Panc1 (cell line): Measurements from ENCODE around the gene FBXL19. TPM values are rescaled to one million over a fixed set of nuclear protein-coding genes. Genes with fewer than 3 reads are reported as not detected.

Experiments
- ATAC-seq: fragments of 200-7000 bp; cut with Tn5 transposase; 2 replicates; pipeline ENCODE4 v1.9.1; 2020; ENCODE audit warnings: mild to moderate bottlenecking, moderate library complexity
- BruUV-seq: library from RNA; stranded (reverse); fragments of 400-500 nt; replicated peaks from 2 replicates; lab custom pipeline; 2021; lab: Mats Ljungman, UMichigan
- CTCF ChIA-PET: fragments of 300-600 bp; sonication (Branson Sonifier 250); formaldehyde crosslinking; loops from one replicate; lab custom pipeline; 2022; ENCODE audit warnings: antibody characterized with exemption; lab: Charles Lee
- POLR2A ChIA-PET: fragments of 300-600 bp; sonication (Branson Sonifier 250); formaldehyde crosslinking; loops from one replicate; lab custom pipeline; 2022; ENCODE audit warnings: antibody characterized with exemption; lab: Charles Lee
- DNase-seq: peaks from one replicate; pipeline ENCODE4 v3.0.0-alpha.2; 2010; ENCODE audit warnings: low read depth, low spot score
- H3K27ac ChIP-seq: 2 replicates; pipeline ENCODE4 v1.5.1; 2011; ENCODE audit warnings: mild to moderate bottlenecking, low read length, inconsistent platforms
- H3K27me3 ChIP-seq: fragments of 200-500 bp; sonication (Bioruptor generic); 2 replicates; pipeline ENCODE4 v1.6.0; 2014; ENCODE audit warnings: low read length, inconsistent platforms; ENCODE audit not compliant: control insufficient read depth, insufficient read depth
- H3K36me3 ChIP-seq: fragments of 200-500 bp; sonication (Bioruptor generic); 2 replicates; pipeline ENCODE4 v1.5.1; 2014; ENCODE audit warnings: inconsistent platforms, mild to moderate bottlenecking, low read length, moderate library complexity; ENCODE audit not compliant: control insufficient read depth, insufficient read depth
- H3K4me1 ChIP-seq: 2 replicates; pipeline ENCODE4 v1.5.1; 2011; ENCODE audit warnings: inconsistent platforms, mild to moderate bottlenecking, low read length, moderate library complexity; ENCODE audit not compliant: control insufficient read depth, insufficient read depth
- H3K4me3 ChIP-seq, 2 experiments: 2 replicates each; pipeline ENCODE4 v1.5.1; 2011 to 2012; ENCODE audit warnings: low read depth in 2 of 2, low read length in 2 of 2, mild to moderate bottlenecking in 2 of 2, inconsistent platforms in 1 of 2, moderate library complexity in 1 of 2
- H3K9me3 ChIP-seq: fragments of 200-500 bp; sonication (Bioruptor generic); 2 replicates; pipeline ENCODE4 v1.5.1; 2014; ENCODE audit warnings: low read depth, mild to moderate bottlenecking, inconsistent platforms, low read length, moderate library complexity; ENCODE audit not compliant: control insufficient read depth, insufficient read depth
- POLR2AphosphoS5 ChIP-seq: IDR thresholded peaks from 2 replicates; pipeline ENCODE4 v1.6.1; 2012; ENCODE audit warnings: mild to moderate bottlenecking, low read depth, low read length, moderate library complexity
- SIN3A ChIP-seq: IDR thresholded peaks from 2 replicates; pipeline ENCODE4 v1.6.1; 2012; ENCODE audit warnings: low read depth, mild to moderate bottlenecking, low read length, moderate library complexity, borderline replicate concordance; ENCODE audit not compliant: insufficient read depth
- TCF7L2 ChIP-seq: IDR thresholded peaks from 2 replicates; pipeline ENCODE4 v1.6.1; 2011; ENCODE audit warnings: mild to moderate bottlenecking, low read depth, low read length, inconsistent platforms
- in situ Hi-C: cut with HindIII; loops from 2 replicates; pipeline ENCODE4 v1.10.0; 2016; ENCODE audit warnings: low sequenced_read_pairs, low pct_unique_long_range_greater_than_20kb
- intact Hi-C: fragments of 100-400 bp; cut with micrococcal nuclease; formaldehyde crosslinking; loops from one replicate; pipeline ENCODE4 v1.10.0; 2022; ENCODE audit not compliant: unreplicated experiment
- total RNA-seq: library from RNA; stranded (reverse); gene quantifications from one replicate; pipeline ENCODE4 v1.2.1, GENCODE V29; 2021; ENCODE audit not compliant: unreplicated experiment
- TF ChIP-seq, protein P1 (sequence below), 2 experiments: IDR thresholded peaks; 2 replicates each; pipeline ENCODE4 v1.6.1; 2011 to 2012; ENCODE audit warnings: low read depth in 2 of 2, control low read depth in 1 of 2, low read length in 1 of 2, mild to moderate bottlenecking in 1 of 2, moderate library complexity in 1 of 2; ENCODE audit not compliant: insufficient read depth in 1 of 2
- TF ChIP-seq, protein P2 (sequence below): fragments of 450-650 bp; IDR thresholded peaks from 2 replicates; pipeline ENCODE4 v1.5.1; 2017; ENCODE audit warnings: mild to moderate bottlenecking

The FBXL19 gene
- total RNA-seq, 1 experiment from 2014 or later = 52.3 TPM

GRCh38 chr16:30925632-30925987, 2.2 kb downstream of the FBXL19 start:
- no peak for TF ChIP-seq TCF7L2
- no peak for TF ChIP-seq SIN3A
- no peak for TF ChIP-seq POLR2AphosphoS5
- TF ChIP-seq, protein P1, sequence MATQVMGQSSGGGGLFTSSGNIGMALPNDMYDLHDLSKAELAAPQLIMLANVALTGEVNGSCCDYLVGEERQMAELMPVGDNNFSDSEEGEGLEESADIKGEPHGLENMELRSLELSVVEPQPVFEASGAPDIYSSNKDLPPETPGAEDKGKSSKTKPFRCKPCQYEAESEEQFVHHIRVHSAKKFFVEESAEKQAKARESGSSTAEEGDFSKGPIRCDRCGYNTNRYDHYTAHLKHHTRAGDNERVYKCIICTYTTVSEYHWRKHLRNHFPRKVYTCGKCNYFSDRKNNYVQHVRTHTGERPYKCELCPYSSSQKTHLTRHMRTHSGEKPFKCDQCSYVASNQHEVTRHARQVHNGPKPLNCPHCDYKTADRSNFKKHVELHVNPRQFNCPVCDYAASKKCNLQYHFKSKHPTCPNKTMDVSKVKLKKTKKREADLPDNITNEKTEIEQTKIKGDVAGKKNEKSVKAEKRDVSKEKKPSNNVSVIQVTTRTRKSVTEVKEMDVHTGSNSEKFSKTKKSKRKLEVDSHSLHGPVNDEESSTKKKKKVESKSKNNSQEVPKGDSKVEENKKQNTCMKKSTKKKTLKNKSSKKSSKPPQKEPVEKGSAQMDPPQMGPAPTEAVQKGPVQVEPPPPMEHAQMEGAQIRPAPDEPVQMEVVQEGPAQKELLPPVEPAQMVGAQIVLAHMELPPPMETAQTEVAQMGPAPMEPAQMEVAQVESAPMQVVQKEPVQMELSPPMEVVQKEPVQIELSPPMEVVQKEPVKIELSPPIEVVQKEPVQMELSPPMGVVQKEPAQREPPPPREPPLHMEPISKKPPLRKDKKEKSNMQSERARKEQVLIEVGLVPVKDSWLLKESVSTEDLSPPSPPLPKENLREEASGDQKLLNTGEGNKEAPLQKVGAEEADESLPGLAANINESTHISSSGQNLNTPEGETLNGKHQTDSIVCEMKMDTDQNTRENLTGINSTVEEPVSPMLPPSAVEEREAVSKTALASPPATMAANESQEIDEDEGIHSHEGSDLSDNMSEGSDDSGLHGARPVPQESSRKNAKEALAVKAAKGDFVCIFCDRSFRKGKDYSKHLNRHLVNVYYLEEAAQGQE (IDR thresholded peaks at IDR 0.05; ENCODE audit: insufficient read depth in 1 of 2, low read depth in 2 of 2, low read length in 1 of 2) = no peak
- TF ChIP-seq, protein P2, sequence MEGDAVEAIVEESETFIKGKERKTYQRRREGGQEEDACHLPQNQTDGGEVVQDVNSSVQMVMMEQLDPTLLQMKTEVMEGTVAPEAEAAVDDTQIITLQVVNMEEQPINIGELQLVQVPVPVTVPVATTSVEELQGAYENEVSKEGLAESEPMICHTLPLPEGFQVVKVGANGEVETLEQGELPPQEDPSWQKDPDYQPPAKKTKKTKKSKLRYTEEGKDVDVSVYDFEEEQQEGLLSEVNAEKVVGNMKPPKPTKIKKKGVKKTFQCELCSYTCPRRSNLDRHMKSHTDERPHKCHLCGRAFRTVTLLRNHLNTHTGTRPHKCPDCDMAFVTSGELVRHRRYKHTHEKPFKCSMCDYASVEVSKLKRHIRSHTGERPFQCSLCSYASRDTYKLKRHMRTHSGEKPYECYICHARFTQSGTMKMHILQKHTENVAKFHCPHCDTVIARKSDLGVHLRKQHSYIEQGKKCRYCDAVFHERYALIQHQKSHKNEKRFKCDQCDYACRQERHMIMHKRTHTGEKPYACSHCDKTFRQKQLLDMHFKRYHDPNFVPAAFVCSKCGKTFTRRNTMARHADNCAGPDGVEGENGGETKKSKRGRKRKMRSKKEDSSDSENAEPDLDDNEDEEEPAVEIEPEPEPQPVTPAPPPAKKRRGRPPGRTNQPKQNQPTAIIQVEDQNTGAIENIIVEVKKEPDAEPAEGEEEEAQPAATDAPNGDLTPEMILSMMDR = no peak
- H3K9me3 ChIP-seq = no peaks in the 10 kb centered on the region
- no peaks in the 10 kb centered on the region for H3K27me3 ChIP-seq
- no TSS peak for BruUV-seq
- no peak overlapping the region; a peak in 1 of 4 replicates for H3K4me3 ChIP-seq
- no peak for DNase-seq
- no peak for ATAC-seq
- H3K4me1 ChIP-seq = peaks cover 9% of the 10 kb centered on the region
- ChIA-PET POLR2A (no interaction called here), CTCF (no interaction called here)
- in situ Hi-C loops (no loop called here), intact Hi-C loops (no loop called here)
- no peak overlapping the region for H3K27ac ChIP-seq
- H3K36me3 ChIP-seq = no peaks in the 10 kb centered on the region

DNA sequence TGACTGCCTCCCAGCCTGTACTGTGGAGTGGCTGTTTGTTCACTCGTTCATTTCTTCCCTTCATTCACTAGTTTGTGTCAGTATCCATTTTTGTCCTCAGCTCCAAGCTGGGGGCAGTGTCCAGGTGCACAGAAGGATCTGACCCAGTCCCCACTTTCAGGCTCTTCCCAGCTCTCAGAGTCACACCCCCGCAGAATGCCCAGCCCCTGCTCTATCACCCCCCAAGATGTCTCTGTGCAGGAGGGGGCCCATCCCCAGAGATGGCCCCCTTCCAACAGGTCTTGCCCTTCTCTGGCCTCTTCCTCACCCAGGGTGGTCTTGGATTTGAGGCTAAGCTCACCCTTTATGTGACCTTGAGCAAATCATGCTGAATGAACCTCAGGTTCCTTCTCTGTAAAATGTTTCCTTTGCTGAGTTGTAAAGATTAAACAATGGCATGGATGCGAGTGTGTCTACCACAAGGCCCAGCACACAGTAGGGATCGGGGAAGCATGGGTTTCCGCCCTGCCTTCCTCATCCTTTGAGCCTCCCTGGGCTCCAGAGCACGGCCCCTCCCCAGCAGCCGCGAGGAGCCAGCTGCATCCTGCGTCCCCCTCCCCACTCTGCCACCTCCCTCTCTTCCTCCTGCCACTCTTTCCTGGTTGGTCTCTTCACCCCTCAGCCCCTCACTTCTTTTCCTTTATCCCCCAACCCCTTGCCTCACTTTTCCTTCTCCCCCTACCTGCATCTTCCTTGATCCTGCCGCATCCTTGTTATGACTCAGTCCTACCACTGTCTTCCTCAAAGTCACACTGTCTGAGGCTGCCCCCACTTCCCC, 2.8 kb downstream of the FBXL19 start:
- no peak overlapping the region for H3K27ac ChIP-seq

More for the DNA sequence above, 2.8 kb downstream of the FBXL19 start:
- no TSS peak for BruUV-seq
- ATAC-seq (no peak), DNase-seq (no peak)
- POLR2A ChIA-PET = no interaction called here
- in situ Hi-C loops = no loop called here
- intact Hi-C loops = no loop called here
- H3K27me3 ChIP-seq = no peaks in the 10 kb centered on the region
- no peak overlapping the region for H3K4me3 ChIP-seq
- CTCF ChIA-PET = interaction anchor here (0.5 kb wide), 1 partner anchor 29 kb away, joined by 3 read pairs; no protein-coding TSS in a partner anchor
- TF ChIP-seq, protein P1 (IDR thresholded peaks at IDR 0.05; ENCODE audit: insufficient read depth in 1 of 2, low read depth in 2 of 2, low read length in 1 of 2) = no peak
- no peak for TF ChIP-seq TCF7L2
- no peak for TF ChIP-seq POLR2AphosphoS5
- TF ChIP-seq, protein P2 = no peak
- no peak for TF ChIP-seq SIN3A
- H3K9me3 ChIP-seq = no peaks in the 10 kb centered on the region
- no peaks in the 10 kb centered on the region for H3K36me3 ChIP-seq
- H3K4me1 ChIP-seq = peaks cover 9% of the 10 kb centered on the region
